HPDE6-E6E7 (cell line): ENCODE measurements around the gene MLANA.
"Not testable (repeated sequence)": the region's sequence is repeated elsewhere in the genome, so short reads cannot be mapped to it uniquely, and the experiment has no call there.

Experiments
- DNase-seq: peaks from one replicate; pipeline ENCODE4 v3.0.0; 2011; ENCODE audit warnings: missing footprints; ENCODE audit errors: extremely low spot score

The MLANA gene

DNA sequence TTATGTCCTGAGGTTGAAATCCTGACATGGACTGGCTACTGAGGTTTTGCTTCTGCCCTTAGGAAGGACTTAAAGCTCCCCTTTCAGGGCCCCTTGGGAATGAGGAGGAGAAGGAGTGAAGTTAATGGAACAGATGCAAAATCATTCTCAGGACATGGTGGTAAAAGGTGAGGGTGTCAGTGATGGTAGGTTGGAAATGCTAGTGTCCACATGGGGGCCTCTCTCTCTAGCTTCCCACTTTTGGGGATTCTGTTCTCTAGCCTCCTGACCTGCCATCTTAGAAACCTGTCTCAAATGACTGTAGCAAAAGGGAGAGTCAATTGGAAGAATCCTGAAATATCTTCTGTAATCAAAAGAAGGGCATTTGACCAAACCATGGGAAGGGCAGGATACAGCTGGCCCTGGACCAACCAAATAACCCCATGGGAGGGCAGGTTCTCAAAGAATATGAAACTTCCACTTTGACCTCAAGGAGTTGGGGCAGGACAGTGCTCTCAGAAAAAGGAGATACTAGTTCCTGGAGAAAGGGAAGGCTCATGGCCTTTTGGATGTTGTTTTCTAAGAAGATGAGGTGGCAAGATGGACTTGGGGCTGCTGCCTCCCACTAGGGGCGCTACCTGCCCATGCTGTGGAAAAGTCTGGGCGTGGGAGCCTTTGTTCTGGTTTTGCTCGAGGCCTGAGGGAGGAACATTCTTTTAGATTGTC lies 21.2 kb upstream of the MLANA start:
- DNase-seq, result no peak

DNA sequence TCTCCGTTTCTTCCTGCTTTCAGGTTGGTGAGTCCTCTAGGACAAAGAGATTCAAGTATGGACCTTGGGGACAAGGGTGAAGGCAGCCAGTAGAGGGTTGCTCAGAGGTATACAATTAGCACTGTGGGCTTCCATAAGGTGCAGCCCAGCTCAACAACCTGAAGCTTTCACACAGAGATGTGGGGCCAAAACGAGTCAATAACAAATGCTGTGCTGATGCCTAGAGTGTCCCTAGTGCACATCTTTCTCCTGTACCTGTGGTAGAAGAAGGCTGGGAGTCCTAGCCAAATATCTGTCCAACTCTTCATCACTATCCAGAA lies 20.7 kb upstream of the MLANA start:
- no peak for DNase-seq

DNA sequence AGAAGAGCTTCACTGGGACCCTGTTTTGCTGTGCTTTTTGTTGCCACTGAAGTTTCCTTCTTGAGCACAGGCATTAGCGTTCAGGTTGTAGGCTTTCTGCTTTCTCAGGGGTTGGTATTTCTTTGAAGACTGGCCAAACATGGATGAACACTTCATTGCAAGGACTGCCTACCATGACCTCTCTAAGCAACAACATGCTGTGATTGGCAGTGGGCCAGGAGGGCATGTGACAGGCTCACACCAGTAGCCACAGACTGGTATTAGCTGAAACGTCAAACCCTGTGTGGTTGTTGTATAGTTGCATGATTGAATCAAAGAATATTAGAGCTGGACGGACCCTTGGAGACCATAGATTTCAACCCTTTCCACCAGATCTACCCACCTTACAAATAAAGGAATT lies 20.0 kb upstream of the MLANA start:
- DNase-seq, result no peak

DNA sequence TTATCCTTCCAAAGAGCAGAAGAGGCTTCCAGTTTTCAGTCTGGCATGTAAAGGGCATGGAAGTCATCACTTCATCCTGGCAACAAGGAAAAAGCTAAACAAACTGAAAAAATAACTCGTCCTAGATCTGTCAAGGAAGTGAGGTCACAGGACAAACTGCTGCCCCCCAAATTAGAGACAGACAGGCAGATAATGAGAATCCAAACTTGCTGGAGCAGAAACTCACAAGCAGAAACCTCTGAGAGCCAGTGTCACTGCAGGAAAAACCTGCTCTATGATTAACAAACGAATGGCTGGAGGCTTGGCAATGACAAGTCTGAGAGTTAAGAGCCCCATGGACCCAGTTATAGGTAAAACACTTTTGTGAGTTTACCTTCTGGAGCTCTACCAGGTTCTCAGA lies 18.9 kb upstream of the MLANA start:
- DNase-seq, result no peak

DNA sequence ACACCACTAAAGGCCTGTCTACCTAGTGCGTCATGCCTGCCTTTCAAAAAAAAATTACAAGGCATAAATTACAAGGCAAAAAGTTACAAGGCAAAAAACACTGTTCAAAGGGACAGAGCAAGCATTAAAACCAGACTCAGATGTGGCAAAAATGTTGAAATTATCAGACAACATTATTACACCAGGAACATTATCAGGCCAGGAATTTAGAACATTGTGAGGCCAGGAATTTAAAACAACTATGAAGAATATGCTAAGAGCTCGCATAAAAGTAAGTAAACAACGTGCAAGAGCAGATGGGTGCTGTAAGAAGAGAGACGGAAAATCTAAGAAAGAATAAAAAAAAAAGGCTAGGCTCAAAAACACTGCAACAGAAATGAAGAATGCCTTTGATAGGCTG lies 18.2 kb upstream of the MLANA start:
- no peak for DNase-seq

DNA sequence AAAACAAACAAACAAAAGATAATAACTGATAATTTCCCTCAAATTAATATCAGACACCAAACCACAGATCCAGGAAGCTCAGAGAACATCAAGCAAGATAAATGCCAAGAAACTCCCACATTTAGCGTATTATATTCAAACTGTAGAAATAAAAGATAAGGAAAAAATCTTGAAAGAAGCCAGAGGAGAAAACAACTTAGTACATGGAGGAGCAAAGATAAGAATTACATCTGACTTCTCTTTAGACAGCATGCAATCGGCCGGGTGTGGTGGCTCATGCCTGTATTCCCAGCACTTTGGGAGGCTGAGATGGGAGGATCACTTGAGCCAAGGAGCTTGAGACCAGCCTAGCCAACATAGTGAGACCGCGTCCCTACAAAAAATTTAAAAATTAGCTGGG lies 17.2 kb upstream of the MLANA start:
- no peak for DNase-seq

DNA sequence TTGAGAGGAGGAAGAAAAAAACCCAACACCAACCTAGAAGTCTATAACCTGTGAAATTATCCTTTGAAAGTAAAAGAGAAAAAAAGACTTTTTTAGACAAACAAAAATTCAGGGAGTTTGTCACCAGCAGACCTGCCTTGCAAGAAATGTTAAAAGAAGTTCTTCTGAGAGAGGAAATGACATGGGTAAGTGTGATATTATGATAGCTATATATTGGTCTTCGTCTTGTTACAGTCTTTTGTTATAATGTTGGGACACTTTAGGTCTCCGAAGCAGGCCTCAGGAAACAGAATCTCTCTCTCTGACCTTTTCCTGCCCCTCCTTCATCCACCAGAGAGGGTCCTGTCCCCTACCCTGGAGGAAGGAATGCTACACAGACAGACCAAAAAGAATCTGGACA lies 16.6 kb upstream of the MLANA start:
- DNase-seq, result no peak

DNA sequence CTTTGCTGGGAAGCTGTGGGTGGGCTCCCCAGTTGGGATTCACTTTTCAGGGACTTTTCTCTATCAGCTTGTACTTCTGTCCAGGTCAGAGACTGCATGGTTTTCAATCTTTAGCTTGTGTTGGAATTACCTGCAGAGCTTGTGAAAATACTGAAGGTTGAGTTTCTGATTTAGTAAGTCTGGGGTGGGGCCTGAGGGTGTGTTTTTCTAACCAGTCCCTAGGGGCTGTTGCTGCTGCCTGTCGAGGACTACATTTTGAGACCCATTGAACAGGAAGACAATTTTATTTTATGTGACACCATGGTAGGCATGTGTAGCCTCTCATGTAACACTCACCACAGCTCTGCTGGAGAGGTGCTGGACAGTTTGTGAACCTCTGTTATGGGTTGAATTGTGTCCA lies 14.7 kb upstream of the MLANA start:
- DNase-seq, result no peak

DNA sequence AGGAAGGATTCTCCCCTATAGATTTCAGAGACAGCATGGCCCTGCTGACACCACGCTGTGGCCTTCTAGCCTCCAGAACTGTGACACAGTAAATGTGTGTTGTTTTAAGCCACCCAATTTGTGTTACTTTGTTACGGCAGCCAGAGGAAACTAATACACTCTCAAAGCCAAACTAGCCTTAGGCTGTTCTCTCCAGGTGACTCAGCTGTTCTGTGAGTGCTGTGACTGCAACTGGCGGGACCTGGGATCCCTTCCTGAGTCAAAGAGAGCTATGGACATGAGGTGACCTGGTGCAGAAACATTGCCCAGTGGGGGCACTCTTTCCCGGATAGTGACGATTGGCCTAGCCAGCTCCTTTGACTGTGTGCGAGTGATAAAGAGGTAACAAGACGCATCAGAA lies 14.0 kb upstream of the MLANA start:
- no peak for DNase-seq

DNA sequence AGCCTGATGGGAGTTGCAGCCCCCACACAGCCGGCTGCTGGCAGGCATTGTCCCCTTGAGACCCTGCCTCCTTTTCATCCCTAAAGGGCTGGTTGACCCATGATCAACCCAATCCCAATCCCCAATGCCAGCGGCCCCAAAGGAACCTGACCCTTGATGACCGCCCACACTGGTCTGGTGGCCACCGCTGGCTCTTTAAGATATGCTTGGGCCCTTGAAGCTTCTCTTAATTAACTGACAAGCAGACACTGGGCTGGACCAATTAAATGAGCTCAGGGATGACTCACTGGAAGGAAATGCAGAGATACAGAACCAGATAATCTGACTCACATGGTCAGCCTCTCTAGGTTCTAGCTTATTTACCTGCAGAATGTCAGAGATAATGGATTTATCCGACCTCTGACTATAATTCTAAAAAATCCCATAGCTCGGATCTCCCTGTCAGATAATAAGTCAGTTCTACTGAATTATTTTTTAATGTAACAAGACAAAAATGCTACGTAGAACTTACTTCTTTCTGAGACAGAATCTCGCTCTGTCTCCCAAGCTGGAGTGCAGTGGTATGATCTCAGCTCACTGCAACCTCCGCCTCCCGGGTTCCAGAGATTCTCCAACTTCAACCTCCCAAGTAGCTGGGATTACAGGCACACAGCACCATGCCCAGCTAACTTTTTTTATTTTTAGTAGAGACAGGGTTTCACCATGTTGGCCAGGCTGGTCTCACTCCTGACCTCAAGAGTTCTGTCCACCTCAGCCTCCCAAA lies 11.1 kb upstream of the MLANA start:
- DNase-seq, result peak; percentile 85

DNA sequence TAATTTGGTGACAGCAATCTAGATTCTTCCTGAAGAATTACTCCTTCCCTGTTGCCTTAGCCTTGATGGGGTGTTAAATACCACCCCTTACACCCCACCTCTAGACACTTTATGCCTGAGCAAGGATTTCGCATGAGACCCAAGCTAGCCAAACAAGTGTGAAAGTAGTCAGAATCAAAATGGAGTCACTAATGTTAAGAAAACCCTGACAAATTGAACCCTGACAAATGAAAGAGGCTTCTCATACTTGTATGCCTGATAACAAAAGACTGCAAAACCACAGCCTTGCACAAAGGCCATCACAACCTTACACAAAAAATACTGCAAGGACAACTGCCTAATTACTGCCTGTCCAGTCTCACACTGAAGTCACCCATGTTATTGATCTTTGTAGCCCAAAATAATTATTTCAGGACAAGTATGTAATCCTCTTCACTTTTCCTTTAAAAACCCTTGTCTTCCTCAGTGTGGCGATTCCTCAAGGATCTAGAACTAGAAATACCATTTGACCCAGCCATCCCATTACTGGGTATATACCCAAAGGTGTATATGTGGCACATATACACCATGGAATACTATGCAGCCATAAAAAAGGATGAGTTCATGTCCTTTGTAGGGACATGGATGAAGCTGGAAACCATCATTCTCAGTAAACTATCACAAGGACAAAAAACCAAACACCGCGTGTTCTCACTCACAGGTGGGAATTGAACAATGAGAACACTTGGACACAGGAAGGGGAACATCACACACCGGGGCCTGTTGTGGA lies 8.3 kb upstream of the MLANA start:
- not testable (repeated sequence) for DNase-seq

DNA sequence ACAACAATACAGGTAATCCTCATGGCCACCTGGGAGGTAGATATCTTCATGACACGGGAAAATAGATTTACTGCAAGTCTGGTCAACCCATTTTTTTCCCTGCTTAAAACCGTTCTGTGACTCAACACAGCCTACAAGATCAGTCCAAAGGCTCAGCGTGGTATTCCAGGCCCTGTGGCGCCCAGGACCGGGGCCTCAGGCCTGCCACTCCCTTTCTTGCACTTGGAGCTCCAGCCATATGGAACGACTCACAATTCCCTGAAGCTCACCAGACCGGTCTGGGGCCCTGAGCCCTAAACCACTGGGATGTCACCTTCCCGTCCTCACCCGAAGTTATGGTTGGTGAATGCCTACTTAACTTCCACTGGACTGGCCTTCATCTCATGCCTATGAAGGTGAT lies 6.5 kb upstream of the MLANA start:
- DNase-seq, result no peak

DNA sequence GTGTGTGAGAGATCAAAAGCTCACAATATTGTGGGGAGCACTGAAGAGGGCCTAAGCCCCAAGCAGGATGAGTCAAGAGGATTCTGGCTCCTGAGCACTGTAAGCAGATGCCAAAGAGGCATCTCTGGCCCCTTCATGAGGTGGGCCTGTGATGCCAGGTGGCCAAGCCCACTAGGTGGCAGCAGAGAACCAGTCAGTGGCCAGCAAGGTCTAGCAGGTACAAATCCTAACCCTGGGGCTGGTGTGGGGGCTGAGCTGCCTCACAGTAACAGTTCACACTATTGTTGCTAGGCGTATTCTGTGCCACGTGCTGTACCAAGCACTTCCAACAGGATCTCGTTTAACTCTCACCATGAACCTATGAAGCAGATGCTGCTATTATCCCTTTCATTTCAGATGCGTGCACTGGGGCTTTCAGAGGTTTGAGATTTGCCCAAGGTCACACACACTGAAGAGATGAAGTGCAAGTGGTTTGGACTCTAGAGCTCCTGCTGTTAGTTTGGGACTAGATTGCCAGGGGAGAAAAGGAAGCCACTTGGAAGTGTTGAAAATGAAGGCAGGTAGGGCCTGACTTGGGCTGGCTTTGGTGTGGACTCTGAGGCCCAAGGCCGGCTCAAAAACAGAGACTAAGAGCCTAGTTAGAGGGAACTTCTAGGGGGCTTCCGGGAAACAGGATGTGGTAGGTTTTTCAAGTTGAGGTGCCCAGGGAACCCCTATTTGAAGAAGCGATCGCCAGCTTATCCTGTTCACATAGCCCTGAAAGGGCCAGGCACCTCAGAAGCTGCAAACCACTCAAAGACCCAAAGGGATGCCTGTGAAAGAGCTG lies 4.4 kb upstream of the MLANA start:
- peak; percentile 66 for DNase-seq

DNA sequence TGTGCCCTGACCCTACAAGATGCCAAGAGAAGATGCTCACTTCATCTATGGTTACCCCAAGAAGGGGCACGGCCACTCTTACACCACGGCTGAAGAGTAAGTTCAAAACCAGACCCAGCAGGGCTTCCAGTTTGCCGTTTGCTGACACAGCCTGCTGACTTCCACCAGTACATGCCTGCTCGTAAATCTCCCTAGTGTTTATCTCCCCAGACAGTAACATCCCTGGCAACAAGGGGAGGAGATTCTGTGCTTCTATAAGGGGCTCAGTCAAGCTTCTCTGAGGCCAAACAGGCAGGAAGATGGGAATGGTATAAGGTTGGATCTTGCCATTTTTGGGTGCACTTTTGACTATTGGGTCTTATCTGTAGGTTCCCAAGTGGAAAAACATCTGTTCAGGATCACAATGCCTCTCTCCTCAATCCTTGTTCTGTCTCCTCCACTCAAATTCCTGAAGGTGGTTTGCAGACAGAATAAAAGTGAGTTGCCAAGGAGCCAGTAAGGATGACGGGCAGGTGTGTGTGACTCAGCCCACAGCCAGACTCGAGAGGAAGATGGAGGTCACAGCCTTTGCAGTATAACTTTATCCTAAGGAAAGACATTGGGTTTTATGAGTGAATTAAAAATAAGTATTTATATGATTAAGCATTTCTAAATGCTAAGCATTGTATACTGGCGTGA lies 1.9 kb downstream of the MLANA start:
- DNase-seq, result no peak

DNA sequence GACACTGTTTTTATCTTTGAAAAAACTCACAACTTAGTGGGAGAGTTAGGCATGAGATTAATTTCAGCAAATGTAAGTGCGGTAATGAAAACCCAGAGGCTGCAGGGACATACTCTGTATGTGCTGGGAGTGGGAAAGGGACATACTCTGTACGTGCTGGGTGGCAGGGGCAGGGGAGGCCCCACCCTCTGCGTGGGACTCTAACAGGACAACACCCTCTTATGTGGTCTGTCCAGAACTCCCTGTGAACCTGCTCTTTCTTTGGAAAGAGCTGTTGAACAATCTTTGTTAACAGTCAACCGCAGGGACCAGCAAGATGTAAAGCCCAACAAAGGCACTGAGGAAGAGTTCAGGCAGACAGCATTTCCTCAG lies 2.4 kb downstream of the MLANA start:
- DNase-seq, result no peak

DNA sequence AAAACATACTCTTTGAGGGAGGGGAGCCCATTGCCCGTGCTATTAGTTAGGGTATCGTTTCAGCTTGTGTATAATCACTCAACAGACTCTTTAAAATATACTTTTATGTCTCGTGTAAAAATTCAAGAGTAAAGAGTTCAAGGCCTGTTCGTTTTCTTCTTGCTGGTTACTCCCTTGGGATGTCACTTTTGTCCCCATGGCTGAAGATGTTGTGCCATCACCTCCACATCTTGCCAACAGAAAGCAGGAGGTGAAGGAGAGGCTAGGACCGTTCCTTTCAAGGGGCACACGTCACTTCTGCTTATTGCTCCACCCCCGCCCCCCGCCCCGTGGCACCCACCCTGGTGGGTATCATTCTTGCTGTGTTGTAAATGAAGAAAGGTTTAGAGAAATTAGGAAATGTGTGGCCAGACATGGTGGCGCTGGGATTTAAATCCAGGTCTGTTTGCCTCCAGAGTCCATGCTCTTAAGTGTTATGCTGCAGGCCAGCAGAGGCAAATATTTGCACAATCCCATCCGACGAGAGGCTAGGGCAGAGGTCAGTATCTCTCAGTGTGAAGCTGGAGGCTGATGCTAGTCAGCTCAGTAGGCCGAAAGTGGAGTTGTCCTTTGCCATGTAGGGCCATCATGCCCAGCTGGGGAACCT lies 3.0 kb downstream of the MLANA start:
- no peak for DNase-seq

DNA sequence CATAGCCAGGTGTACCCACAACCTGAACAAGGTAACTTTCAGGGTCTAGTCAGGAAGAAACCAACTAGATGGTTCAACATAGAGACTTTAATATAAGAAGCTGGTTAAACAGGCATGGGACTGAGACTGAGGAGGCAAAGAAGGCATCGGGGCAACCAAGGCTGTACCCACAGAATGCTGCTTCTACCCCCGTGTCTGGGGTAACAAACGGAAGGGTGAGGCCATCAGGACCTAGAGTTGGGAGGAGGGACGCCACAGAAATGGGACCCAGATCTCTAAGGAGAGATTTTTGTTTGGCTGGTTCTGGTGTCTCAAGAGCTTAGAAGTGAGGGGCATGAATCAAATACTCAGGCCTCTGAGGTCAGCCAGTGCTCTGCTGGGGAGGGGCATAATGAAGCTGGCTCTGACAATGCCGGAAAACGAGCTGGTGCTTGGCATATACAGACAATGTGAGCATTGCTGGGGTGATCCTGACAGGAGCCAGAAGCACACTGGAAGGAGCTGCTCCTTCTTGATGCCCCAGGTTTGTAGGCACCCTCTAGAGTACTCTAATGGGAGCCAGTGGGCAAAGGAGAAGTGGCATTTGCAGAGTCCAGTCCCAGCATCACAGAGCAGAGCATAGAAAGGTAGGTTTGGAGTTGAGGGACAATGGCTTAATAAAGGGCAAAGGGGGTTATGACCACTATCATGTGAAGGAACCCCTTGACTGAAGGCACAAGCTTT lies 3.7 kb downstream of the MLANA start:
- no peak for DNase-seq

DNA sequence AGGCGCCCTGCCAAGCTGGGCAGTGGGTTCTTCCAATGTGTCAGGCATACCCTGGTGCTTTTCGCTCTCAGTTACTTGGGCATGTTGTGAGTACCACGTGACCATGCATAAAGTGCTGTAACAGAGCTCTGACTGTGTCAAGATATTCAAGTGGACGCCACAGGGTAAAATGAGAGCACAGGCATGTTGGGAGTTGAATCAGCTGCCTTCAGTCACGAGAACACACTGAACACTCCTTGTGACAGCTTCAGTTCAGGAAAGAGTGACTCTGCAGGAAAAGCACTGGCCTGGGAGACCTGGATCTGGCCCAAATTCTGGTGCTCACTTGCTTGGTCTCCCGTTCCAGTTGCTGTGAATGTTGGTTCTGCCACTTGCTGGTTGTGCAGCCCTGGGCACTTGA lies 5.1 kb downstream of the MLANA start:
- DNase-seq, result no peak

DNA sequence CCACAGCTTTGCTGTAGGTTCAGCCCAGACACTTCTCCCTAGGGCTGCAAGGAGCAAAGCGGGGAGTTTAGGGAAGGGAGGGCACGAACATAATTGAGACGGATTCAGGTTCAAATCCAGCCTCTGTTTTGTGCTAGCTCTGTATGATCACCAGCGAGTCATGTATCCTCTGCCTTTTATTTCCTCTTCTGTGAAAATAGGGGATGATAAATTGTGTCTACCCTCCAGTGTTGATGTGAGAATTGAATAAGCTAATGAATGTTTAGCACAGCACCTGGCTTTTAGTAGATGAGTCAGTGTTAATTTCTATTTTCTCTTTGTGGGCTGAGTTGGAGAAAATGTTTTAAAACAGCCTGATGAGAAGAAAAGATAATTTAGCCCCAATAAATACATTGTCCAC lies 6.2 kb downstream of the MLANA start:
- no peak for DNase-seq

DNA sequence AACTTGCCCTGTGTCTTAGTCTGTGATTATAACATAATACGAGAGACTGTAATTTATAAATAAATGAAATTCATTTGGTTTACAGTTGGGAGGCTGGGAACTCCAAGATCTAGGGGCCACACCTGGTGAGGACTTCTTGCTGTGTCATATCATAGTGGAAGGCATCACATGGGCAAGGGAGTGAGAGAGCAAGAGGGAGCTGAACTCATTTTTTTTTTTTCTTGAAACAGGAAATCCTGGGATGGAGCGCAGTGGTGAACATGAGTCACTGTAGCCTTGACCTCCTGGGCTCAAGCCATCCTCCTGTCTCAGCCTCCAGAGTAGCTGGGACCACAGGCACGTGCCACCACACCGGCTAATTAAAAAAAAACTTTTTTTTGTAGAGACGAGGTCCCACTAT lies 7.2 kb downstream of the MLANA start:
- DNase-seq, result no peak
